Esophagus squamous epithelium (tissue), 5 donors: ENCODE results near the gene MRPL20. TPM values are rescaled to one million over a fixed set of nuclear protein-coding genes. Genes with fewer than 3 reads are reported as not detected.
A peak's percentile ranks its signal among the peaks of the same experiment; 100 is the strongest.

Source experiments
- DNase-seq: peaks from one replicate; lab custom pipeline; 2025; lab: John Stamatoyannopoulos, UW
- H3K27ac ChIP-seq, 4 donors: fragments of 200-600 bp; sonication (generic); one replicate each; pipeline ENCODE4 v1.5.1; 2016 to 2019; ENCODE audit warnings: mild to moderate bottlenecking in 1 of 4
- H3K27me3 ChIP-seq, 4 donors: fragments of 200-600 bp; sonication (generic); 1 replicate in 3 of 4; 2 replicates in 1 of 4; pipeline versions ENCODE4 v1.5.1 to v1.6.0; 2017 to 2021; ENCODE audit warnings: antibody characterized with exemption in 1 of 4
- H3K36me3 ChIP-seq, 3 donors: fragments of 200-600 bp; sonication (generic); one replicate each; pipeline ENCODE4 v1.5.1; 2016 to 2019
- H3K4me1 ChIP-seq, 3 donors: fragments of 200-600 bp; sonication (generic); one replicate each; pipeline ENCODE4 v1.5.1; 2017 to 2019
- H3K4me3 ChIP-seq, 4 donors: fragments of 200-600 bp; sonication (generic); 1 replicate in 3 of 4; 2 replicates in 1 of 4; pipeline ENCODE4 v1.5.1; 2016 to 2019; ENCODE audit warnings: mild to moderate bottlenecking in 2 of 4, moderate library complexity in 1 of 4
- H3K9me3 ChIP-seq, 3 donors: fragments of 200-600 bp; sonication (generic); one replicate each; pipeline ENCODE4 v1.5.1; 2016 to 2019
- CTCF ChIP-seq, 6 experiments: fragments of 450-650 bp in 4 of 6; fragments of 200-600 bp in 2 of 6; sonication (generic) in 2 of 6; IDR thresholded peaks; one replicate each; pipeline ENCODE4 v1.5.1; 2016 to 2019; ENCODE audit warnings: antibody characterized with exemption in 6 of 6, mild to moderate bottlenecking in 4 of 6, moderate library complexity in 4 of 6
- POLR2A ChIP-seq, 4 donors: fragments of 450-650 bp; IDR thresholded peaks; one replicate each; pipeline ENCODE4 v1.6.1; 2017; ENCODE audit warnings: antibody characterized with exemption in 4 of 4, mild to moderate bottlenecking in 4 of 4, moderate library complexity in 3 of 4
- WGBS, 2 donors: methylation state at CpG; one replicate each; pipeline ENCODE4 v1.1.5; 2018; 5-methylcytosine and 5-hydroxymethylcytosine counted together
- intact Hi-C: fragments of 100-400 bp; cut with DNase I; formaldehyde crosslinking; loops from one replicate; pipeline ENCODE4 v1.15.0; 2022
- total RNA-seq, 4 donors: library from RNA; depleted of rRNA; stranded (reverse); fragments of >200 nt; gene quantifications; one replicate each; pipeline ENCODE4 v1.1.0, GENCODE V29; 2016
- donor health status: DM: yes; HTN: yes; CAD: no.

Gene MRPL20
- total RNA-seq, 4 donors from 2014 or later = 98.0 to 157 (median 116) TPM

DNA sequence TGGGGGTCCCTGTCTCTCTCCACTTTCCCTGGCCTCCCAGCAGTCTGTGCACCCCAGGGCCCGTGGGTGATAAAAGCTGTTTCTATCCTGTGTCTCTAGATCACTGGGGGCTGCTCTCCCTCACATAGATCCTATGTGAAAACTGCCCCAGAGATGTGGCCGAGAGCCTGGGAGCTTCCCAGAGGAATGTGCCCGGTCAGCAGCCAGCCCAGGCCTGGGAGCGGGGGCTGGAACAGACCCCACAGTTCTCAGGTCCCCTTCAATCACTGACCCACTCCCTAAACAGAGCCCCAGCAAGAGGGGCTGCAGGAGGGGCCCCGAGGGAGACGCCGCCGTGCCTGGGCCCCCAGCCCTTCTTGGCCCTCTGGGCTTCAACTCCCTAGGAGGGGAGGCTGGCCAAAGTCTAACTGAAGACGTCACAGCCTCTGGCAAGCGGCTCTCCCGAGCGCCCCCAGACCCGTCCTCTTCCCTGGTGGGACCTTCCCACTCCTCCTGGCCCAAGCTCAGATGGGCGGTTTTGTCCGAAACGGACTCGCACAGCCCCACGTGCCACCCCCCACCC is 49.1 kb downstream of the MRPL20 start:
- TF ChIP-seq CTCF (IDR thresholded peaks at IDR 0.05) = no peak
- no peak for TF ChIP-seq POLR2A (IDR thresholded peaks at IDR 0.05)
- H3K4me3 ChIP-seq = peak overlapping the region; percentile 16 to 61 (median 46)
- 6 to 20% methylated on average over 8 to 12 of the region's 18 CpGs for WGBS, 2 donors
- intact Hi-C loops = no loop called here
- peaks cover 47 to 94% (median 51%) of the 10 kb centered on the region in 3 donors for H3K4me1 ChIP-seq
- H3K9me3 ChIP-seq = no peaks in the 10 kb centered on the region
- peak overlapping the region; percentile 65 to 92 (median 85) for H3K27ac ChIP-seq
- peaks cover 0 to 10% (median 0%) of the 10 kb centered on the region in 3 donors for H3K36me3 ChIP-seq
- DNase-seq = no peak
- H3K27me3 ChIP-seq = peaks cover 0 to 87% (median 12%) of the 10 kb centered on the region in 4 donors

- Histone ChIP-seq H3K36me3 (peaks cover 0 to 19% (median 0%) of the 10 kb centered on the region in 3 donors), H3K4me3 (peak overlapping the region in 3 of 4 donors; percentile 43 to 61 (median 50)), H3K4me1 (peaks cover 49 to 100% (median 56%) of the 10 kb centered on the region in 3 donors), H3K27ac (peak overlapping the region; percentile 65 to 92 (median 85)), H3K9me3 (no peaks in the 10 kb centered on the region), H3K27me3 (peaks cover 0 to 97% (median 12%) of the 10 kb centered on the region in 4 donors)
- intact Hi-C loops = no loop called here
- no peak for DNase-seq
- TF ChIP-seq CTCF (IDR thresholded peaks at IDR 0.05) = no peak
- TF ChIP-seq POLR2A (IDR thresholded peaks at IDR 0.05) = no peak
- 27 to 49% methylated on average over 7 to 14 of the region's 26 CpGs for WGBS, 2 donors
Observed at GRCh38 chr1:1356796-1357401, 50.2 kb downstream of the MRPL20 start.

GRCh38 chr1:1356166-1356795 is 50.8 kb downstream of the MRPL20 start:
- Histone ChIP-seq H3K27ac (peak overlapping the region; percentile 65 to 92 (median 85)), H3K4me1 (peaks cover 55 to 100% (median 56%) of the 10 kb centered on the region in 3 donors), H3K36me3 (peaks cover 0 to 23% (median 0%) of the 10 kb centered on the region in 3 donors), H3K27me3 (peaks cover 0 to 93% (median 12%) of the 10 kb centered on the region in 4 donors), H3K4me3 (peak overlapping the region in 3 of 4 donors; percentile 43 to 61 (median 50)), H3K9me3 (no peaks in the 10 kb centered on the region)
- DNase-seq = no peak
- TF ChIP-seq POLR2A (IDR thresholded peaks at IDR 0.05) (no peak), CTCF (IDR thresholded peaks at IDR 0.05) (no peak)
- WGBS, 2 donors = 31% methylated on average over 5 of the region's 8 CpGs; no CpG with 5 or more reads in 1 of the 2 donors
- intact Hi-C loops = no loop called here

DNA sequence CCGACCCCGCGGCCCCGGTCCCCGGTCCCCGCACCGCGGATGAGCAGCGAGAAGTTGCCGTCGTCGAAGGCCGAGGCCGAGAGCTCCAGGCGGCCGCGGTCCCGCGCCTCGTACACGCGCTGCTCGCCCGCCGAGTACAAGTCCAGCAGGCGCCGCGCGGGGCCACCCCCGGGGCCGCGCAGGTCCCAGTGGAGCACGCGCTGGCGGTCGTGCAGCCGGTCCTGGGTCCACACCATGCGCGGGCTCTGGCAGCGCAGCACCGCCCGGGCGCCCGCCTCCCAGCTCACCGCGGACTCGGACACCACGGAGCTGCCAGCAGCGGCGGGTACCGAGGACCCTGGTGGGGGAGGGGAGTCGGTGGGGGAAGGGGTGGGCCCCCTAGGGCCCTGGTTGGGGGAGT is 51.7 kb downstream of the MRPL20 start:
- peak overlapping the region in 2 of 4 donors; percentile 50 to 61 for H3K4me3 ChIP-seq

More for the DNA sequence above, 51.7 kb downstream of the MRPL20 start:
- H3K27me3 ChIP-seq = peaks cover 0 to 85% (median 12%) of the 10 kb centered on the region in 4 donors
- intact Hi-C loops = no loop called here
- no peaks in the 10 kb centered on the region for H3K9me3 ChIP-seq
- TF ChIP-seq CTCF (IDR thresholded peaks at IDR 0.05) (no peak), POLR2A (IDR thresholded peaks at IDR 0.05) (no peak)
- H3K27ac ChIP-seq = peak overlapping the region in 3 of 4 donors; percentile 82 to 92 (median 88)
- H3K4me1 ChIP-seq = peaks cover 53 to 93% (median 57%) of the 10 kb centered on the region in 3 donors
- DNase-seq = no peak
- H3K36me3 ChIP-seq = peaks cover 0 to 23% (median 0%) of the 10 kb centered on the region in 3 donors
- no CpG with 5 or more reads among the region's 52 CpGs for WGBS, 2 donors
